ES-I3 (cell line): ENCODE results near the gene CAMK2G.

Experiments used
- H3K36me3 ChIP-seq: 2 replicates; pipeline ENCODE4 v1.6.1; 2013; ENCODE audit warnings: mild to moderate bottlenecking, low read length, control low read depth, moderate library complexity; ENCODE audit not compliant: insufficient read depth
- H3K4me1 ChIP-seq: 2 replicates; pipeline ENCODE4 v1.6.1; 2013; ENCODE audit warnings: mild to moderate bottlenecking, control low read depth, low read length; ENCODE audit not compliant: insufficient read depth
- H3K9ac ChIP-seq: 2 replicates; pipeline ENCODE4 v1.6.1; 2013; ENCODE audit warnings: low read depth, mild to moderate bottlenecking, low read length, moderate library complexity
- H3K9me3 ChIP-seq: 2 replicates; pipeline ENCODE4 v1.6.1; 2013; ENCODE audit warnings: mild to moderate bottlenecking, low read length, moderate library complexity; ENCODE audit not compliant: control insufficient read depth, insufficient read depth

CAMK2G gene

GRCh38 chr10:73879296-73880173 lies 5.2 kb upstream of the CAMK2G start:
- Histone ChIP-seq H3K4me1 (peaks cover 17% of the 10 kb centered on the region), H3K36me3 (no peaks in the 10 kb centered on the region), H3K9me3 (no peaks in the 10 kb centered on the region), H3K9ac (no peak overlapping the region)

- no peak overlapping the region for H3K9ac ChIP-seq
- H3K9me3 ChIP-seq = no peaks in the 10 kb centered on the region
- H3K4me1 ChIP-seq = peaks cover 17% of the 10 kb centered on the region
- H3K36me3 ChIP-seq = no peaks in the 10 kb centered on the region
Observed at GRCh38 chr10:73878365-73878764, 4.0 kb upstream of the CAMK2G start.

- H3K9ac ChIP-seq = no peak overlapping the region
- H3K4me1 ChIP-seq = peaks cover 17% of the 10 kb centered on the region
Observed at GRCh38 chr10:73877533-73878160, 3.3 kb upstream of the CAMK2G start.

GRCh38 chr10:73876971-73877370 lies 2.6 kb upstream of the CAMK2G start:
- Histone ChIP-seq H3K9me3 (no peaks in the 10 kb centered on the region), H3K4me1 (peaks cover 17% of the 10 kb centered on the region), H3K36me3 (no peaks in the 10 kb centered on the region), H3K9ac (no peak overlapping the region)

More at GRCh38 chr10:73877533-73878160, 3.3 kb upstream of the CAMK2G start:
- H3K36me3 ChIP-seq = no peaks in the 10 kb centered on the region
- H3K9me3 ChIP-seq = no peaks in the 10 kb centered on the region

GRCh38 chr10:73876566-73876965 lies 2.2 kb upstream of the CAMK2G start:
- peaks cover 17% of the 10 kb centered on the region for H3K4me1 ChIP-seq
- no peaks in the 10 kb centered on the region for H3K9me3 ChIP-seq
- no peaks in the 10 kb centered on the region; the same call in 1 of the 2 replicates for H3K36me3 ChIP-seq
- H3K9ac ChIP-seq = no peak overlapping the region

- Histone ChIP-seq H3K36me3 (no peaks in the 10 kb centered on the region; the same call in 1 of the 2 replicates), H3K9me3 (no peaks in the 10 kb centered on the region), H3K4me1 (peaks cover 17% of the 10 kb centered on the region), H3K9ac (no peak overlapping the region)
Observed at GRCh38 chr10:73876157-73876556, 1.8 kb upstream of the CAMK2G start.

- Histone ChIP-seq H3K9me3 (no peaks in the 10 kb centered on the region), H3K4me1 (peaks cover 16% of the 10 kb centered on the region), H3K36me3 (no peaks in the 10 kb centered on the region; the same call in 1 of the 2 replicates), H3K9ac (peak overlapping the region; percentile 69)
Observed at GRCh38 chr10:73875139-73875475, 752 bp upstream of the CAMK2G start.

GRCh38 chr10:73873838-73874215 lies 528 bp downstream of the CAMK2G start:
- H3K4me1 ChIP-seq = peaks cover 12% of the 10 kb centered on the region
- H3K9me3 ChIP-seq = no peaks in the 10 kb centered on the region
- no peaks in the 10 kb centered on the region; the same call in 1 of the 2 replicates for H3K36me3 ChIP-seq
- H3K9ac ChIP-seq = peak overlapping the region; percentile 28; the same call in 1 of the 2 replicates

GRCh38 chr10:73873142-73873837 lies 1.1 kb downstream of the CAMK2G start:
- Histone ChIP-seq H3K9me3 (no peaks in the 10 kb centered on the region), H3K9ac (peak overlapping the region; percentile 19; the same call in 1 of the 2 replicates), H3K36me3 (no peaks in the 10 kb centered on the region; the same call in 1 of the 2 replicates), H3K4me1 (peaks cover 12% of the 10 kb centered on the region)

GRCh38 chr10:73872190-73872710 lies 2.1 kb downstream of the CAMK2G start:
- Histone ChIP-seq H3K4me1 (peaks cover 12% of the 10 kb centered on the region), H3K9me3 (no peaks in the 10 kb centered on the region), H3K36me3 (no peaks in the 10 kb centered on the region; the same call in 1 of the 2 replicates), H3K9ac (no peak overlapping the region)

GRCh38 chr10:73871295-73872189 lies 2.8 kb downstream of the CAMK2G start:
- Histone ChIP-seq H3K4me1 (peaks cover 7% of the 10 kb centered on the region), H3K36me3 (no peaks in the 10 kb centered on the region; the same call in 1 of the 2 replicates), H3K9ac (no peak overlapping the region), H3K9me3 (no peaks in the 10 kb centered on the region)

- Histone ChIP-seq H3K9ac (no peak overlapping the region), H3K36me3 (no peaks in the 10 kb centered on the region; the same call in 1 of the 2 replicates)
Observed at GRCh38 chr10:73868655-73869195, 5.6 kb downstream of the CAMK2G start.

GRCh38 chr10:73867871-73868631 lies 6.3 kb downstream of the CAMK2G start:
- no peak overlapping the region for H3K9ac ChIP-seq
- peaks cover 5% of the 10 kb centered on the region for H3K4me1 ChIP-seq
- H3K9me3 ChIP-seq = no peaks in the 10 kb centered on the region
- H3K36me3 ChIP-seq = no peaks in the 10 kb centered on the region; the same call in 1 of the 2 replicates

More at GRCh38 chr10:73868655-73869195, 5.6 kb downstream of the CAMK2G start:
- H3K9me3 ChIP-seq = no peaks in the 10 kb centered on the region
- peaks cover 5% of the 10 kb centered on the region for H3K4me1 ChIP-seq
